NCI-H446 (cell line): ENCODE data around the gene CKM.

ENCODE experiments used
- DNase-seq, 2 experiments: peaks; one replicate each; lab custom pipeline; 2025; lab: John Stamatoyannopoulos, UW

The CKM gene

GRCh38 chr19:45322744-45323281, at the start of gene CKM:
CKM (minus strand) TSS chr19:45322875; CDS start chr19:45319713, 3,162 bp downstream.
- no peak for DNase-seq

DNA sequence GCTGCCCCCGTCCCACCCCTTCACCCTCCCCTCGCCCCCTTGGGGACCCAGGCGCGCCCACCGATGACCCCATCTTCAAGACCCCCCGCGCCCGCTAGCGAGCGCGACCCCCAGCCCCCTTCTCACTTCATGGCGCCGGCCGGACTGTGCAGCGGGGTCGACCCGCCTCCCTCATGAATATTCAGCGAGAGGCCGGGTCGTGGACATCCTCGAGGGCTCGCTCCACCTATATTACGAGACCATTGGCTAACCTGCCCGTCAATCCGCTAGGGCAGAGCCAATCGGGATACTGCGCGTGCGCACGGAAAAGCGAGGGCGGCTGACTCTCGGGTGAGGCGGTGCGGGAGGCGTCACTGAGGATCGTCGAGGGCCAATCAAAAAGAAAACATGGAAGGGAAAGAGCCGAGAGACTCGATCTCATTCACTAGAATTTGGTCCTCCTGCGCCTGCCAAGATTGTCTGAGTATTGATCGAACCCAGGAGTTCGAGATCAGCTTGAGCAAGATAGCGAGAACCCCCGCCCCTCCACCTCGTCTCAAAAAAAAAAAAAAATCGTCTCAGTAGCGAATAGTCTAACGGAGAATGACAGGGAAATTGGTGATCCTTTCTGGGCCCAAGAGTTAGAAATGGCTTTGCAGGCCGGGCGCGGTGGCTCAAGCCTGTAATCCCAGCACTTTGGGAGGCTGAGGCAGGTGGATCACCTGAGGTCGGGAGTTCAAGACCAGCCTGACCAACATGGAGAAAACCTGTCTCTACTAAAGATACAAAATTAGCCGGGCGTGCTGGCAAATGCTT, 47.9 kb upstream of the CKM start, which contains the start of gene ERCC2:
Gene ERCC2, minus strand, starts transcription at position 164 of the 795 bp plus-strand sequence. Its CDS starts 33 bp downstream, at position 131.
- DNase-seq: peak; percentile 99 to 100

- DNase-seq: no peak
These were observed 46.2 kb upstream of the CKM start for GRCh38 chr19:45368737-45369340.

DNA sequence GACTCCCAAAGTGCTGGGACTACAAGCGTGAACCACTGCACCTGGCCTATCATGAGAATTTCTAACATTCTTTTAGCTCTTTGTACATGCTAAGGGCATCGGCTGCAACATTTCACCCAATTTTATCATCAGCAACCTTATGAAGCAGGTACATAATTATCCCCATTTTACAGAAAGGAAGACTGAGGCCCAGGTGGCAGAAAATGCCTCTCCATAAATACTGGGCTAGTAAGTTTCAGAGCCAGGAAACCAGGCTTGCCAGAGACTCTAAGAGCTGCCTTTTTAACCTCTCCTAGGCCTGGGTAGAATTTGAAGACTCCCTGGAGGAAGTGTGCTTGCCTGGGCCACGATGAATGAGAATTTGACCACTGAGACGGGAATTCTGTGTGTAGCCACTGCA, 45.5 kb upstream of the CKM start:
- DNase-seq: no peak

GRCh38 chr19:45364696-45365095, 42.0 kb upstream of the CKM start:
- no peak for DNase-seq

GRCh38 chr19:45363861-45364459, 41.3 kb upstream of the CKM start:
- no peak for DNase-seq

DNA sequence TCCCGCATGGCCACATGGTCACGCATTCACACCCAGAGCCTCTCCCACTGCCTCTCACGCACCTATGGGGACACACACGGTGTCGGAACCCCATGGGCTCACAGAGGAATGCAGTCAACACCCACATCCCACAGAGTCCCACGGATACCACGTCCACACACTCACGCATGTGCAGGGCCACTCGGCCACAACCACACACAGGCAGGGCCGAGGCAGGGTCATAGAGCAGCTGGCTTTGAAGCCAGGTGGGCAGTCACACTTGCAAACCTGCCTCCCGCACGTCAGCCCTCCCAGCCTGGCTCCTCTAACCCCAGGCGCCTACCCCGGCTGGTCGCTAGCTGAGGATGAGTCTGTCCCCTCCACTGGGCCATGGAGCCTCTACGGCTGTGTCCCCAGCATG, 39.6 kb upstream of the CKM start:
- DNase-seq: no peak

- no peak for DNase-seq
These were observed 38.9 kb upstream of the CKM start for GRCh38 chr19:45361608-45362007.

GRCh38 chr19:45358213-45358792, 35.6 kb upstream of the CKM start:
- DNase-seq: no peak

GRCh38 chr19:45357445-45357783, 34.7 kb upstream of the CKM start:
- DNase-seq: no peak

- no peak for DNase-seq
These were observed 34.2 kb upstream of the CKM start for GRCh38 chr19:45356760-45357444.

DNA sequence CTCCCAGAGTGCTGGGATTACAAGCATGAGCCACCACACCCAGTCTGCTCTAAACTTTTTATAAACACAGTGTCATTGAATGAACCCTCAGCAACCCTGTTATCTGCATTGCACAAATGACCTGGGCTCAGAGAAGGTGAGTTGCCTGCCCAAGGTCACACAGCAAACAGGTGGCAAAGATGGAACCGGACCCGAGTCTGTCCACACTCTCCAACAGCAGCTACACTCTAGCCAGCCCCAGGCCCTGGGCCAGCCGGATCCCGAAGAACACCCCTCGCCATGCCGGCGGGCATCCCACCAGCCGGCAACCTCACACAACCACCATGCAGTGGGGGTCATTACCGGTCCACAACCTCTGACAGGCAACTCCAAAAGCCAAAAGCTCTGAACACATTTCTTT, 33.2 kb upstream of the CKM start:
- no peak for DNase-seq

DNA sequence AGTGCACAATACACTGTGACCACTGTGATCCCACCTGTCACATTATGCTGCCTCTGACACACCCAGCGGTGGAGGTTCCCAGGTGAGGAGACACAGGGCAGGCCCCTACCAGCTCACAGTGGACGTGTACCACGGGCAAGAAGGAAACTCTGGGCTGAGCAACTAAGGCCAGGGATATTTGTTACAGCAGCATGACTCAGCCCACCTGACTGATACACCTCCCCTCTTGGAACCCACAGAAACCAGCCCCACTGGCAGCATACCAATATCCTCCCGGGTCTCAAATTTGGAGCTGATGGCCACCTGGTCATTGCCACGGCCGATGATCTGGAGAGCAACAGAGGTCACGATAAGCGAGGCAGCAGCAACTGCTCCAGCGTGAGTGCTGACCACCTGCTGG, 32.7 kb upstream of the CKM start:
- no peak for DNase-seq

DNA sequence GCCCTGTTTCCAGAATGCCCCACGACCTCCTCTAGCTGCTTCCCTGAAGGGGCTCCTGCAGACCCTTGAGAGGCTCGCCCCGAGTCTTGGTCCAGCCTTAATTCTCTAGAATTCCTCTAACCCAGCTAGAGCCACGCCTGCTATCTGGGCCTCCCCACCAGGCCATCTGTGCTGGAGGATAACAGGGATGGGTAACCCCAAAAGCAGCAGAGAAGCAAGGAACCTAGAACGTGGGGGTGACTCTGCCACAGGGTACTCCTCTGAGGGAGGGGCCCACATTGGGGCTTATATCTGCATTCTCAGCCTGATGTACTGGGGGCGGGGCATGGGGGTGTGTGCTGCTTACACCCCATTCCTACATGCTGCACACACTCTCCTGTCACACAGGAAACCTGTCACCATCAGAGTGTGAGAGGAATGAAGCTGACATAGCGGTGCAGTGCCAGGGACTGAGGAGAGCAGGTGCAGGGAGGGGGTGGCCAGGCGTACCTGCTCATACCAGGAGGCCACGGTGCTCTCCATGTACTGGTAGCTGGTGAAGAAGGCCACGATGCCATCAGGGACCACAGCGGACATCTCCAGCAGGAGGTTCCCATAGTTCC, 31.7 kb upstream of the CKM start:
- DNase-seq: no peak

GRCh38 chr19:45352914-45353796, 30.5 kb upstream of the CKM start:
- DNase-seq: no peak

DNA sequence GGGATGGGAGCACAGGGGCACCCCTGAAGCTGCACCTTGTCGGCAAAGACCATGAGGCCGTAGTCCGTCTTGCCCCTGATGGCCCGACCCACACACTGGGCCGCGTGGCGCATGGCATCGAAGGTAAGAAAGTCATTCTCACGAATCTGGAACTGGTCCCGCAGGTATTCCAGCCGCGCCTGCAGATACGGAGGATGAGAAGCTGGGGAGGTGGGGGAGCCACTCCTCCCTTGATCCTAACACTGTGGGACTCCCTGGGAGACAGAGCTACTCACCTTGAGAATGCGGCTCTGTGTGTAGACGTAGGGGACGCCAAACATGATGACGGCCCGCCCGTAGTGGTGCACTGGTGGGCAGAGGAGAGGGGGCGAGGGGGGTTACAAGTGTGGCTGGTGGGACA, 29.8 kb upstream of the CKM start:
- no peak for DNase-seq

DNA sequence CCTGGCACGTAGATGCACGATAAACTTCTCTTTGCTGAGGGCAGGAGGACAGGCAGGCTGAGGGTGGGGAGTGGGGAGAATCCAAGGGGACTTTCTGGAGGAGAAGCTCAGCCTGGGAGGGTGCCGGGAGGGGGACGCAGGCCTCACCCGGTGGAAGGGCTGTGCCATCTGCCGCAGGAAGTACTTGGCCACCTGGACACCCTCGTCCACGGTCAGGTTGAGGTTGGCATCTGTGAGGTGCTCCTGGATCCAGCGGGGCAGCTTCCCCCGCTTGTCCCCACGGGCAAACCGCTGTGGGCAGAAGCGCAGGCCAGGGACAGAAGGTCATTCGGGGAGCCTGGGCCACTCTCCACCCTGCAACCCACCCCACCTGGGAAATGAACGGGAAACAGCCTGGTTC, 29.4 kb upstream of the CKM start:
- DNase-seq: no peak

- DNase-seq: no peak
These were observed 28.8 kb upstream of the CKM start for GRCh38 chr19:45351401-45351952.

- DNase-seq: no peak
These were observed 27.9 kb upstream of the CKM start for GRCh38 chr19:45350477-45351058.

GRCh38 chr19:45349430-45349941, 26.8 kb upstream of the CKM start:
- no peak for DNase-seq
